AG09309 (cell line): ENCODE measurements around the gene OR2L13.
"Not testable (repeated sequence)": the region's sequence is repeated elsewhere in the genome, so short reads cannot be mapped to it uniquely, and the experiment has no call there.

Experiments used
- DNase-seq: peaks from one replicate; pipeline ENCODE4 v3.0.0-alpha.2; 2010; ENCODE audit warnings: low read depth
- H3K4me3 ChIP-seq: 2 replicates; pipeline ENCODE4 v1.5.1; 2011; ENCODE audit warnings: mild to moderate bottlenecking, low read depth, low read length, moderate library complexity; ENCODE audit not compliant: control insufficient read depth
- CTCF ChIP-seq: IDR thresholded peaks from 2 replicates; pipeline ENCODE4 v1.5.1; 2011; ENCODE audit warnings: mild to moderate bottlenecking, low read depth, low read length, inconsistent platforms; ENCODE audit not compliant: insufficient read depth, control insufficient read depth; ENCODE audit errors: missing control alignments

Gene OR2L13

GRCh38 chr1:248065071-248065470 lies 29.9 kb upstream of the OR2L13 start:
- DNase-seq, result no peak
- TF ChIP-seq CTCF, result no peak
- no peak overlapping the region for H3K4me3 ChIP-seq

GRCh38 chr1:248065604-248066003 lies 29.4 kb upstream of the OR2L13 start:
- no peak for TF ChIP-seq CTCF
- no peak overlapping the region for H3K4me3 ChIP-seq
- DNase-seq, result no peak

GRCh38 chr1:248083864-248084263 lies 11.1 kb upstream of the OR2L13 start:
- not testable (repeated sequence) for H3K4me3 ChIP-seq, DNase-seq

- H3K4me3 ChIP-seq, result no peak overlapping the region
- DNase-seq, result no peak
- no peak for TF ChIP-seq CTCF
These were observed 3.5 kb downstream of the OR2L13 start for GRCh38 chr1:248098529-248098928.

GRCh38 chr1:248102847-248103246 lies 7.9 kb downstream of the OR2L13 start:
- H3K4me3 ChIP-seq, result no peak overlapping the region
- TF ChIP-seq CTCF, result no peak
- DNase-seq, result no peak

GRCh38 chr1:248111157-248111556 lies 16.2 kb downstream of the OR2L13 start:
- TF ChIP-seq CTCF, result no peak
- no peak for DNase-seq
- no peak overlapping the region for H3K4me3 ChIP-seq

- no peak overlapping the region for H3K4me3 ChIP-seq
- no peak for TF ChIP-seq CTCF
- no peak for DNase-seq
These were observed 19.9 kb downstream of the OR2L13 start for GRCh38 chr1:248114890-248115289.
